Embryonic facial prominence (tissue), 1 donor: ENCODE results near the gene NAGPA.

ENCODE experiments used
- DNase-seq: peaks from one replicate; pipeline ENCODE4 v3.0.0-alpha.2; 2016; ENCODE audit errors: extremely low spot score

Gene NAGPA

DNA sequence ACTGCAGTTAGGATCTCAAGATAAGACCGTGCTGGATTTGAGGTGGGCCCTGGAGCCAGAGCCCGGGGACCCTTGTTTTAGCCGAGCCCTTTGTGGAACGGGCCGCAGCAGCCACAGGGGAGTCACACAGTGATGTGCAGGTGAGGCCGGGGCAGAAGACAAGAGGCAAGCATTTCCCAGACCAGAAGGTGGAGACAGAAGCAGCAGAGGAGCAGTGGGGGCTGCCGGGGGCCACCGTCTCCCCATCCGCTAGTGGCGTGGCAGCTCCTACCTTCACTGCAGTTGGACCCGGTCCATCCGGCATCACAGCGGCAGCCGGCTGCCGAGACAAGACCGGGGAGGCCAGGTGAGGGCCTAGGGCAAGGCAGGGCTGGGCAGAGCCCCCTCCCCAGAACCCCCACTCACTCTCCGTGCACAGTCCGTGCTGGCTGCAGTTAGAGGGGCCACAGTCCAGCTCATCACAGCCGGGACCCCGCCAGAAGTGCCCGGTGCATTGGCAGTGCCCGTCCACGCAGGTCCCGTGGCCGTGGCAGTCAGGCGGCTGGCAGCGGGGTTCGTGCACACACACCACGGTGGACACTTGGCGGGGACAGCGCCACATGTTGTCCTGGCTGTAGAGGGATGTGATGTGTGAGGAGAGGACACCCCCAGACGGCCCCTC, 6.0 kb downstream of the NAGPA start:
- no peak for DNase-seq

DNA sequence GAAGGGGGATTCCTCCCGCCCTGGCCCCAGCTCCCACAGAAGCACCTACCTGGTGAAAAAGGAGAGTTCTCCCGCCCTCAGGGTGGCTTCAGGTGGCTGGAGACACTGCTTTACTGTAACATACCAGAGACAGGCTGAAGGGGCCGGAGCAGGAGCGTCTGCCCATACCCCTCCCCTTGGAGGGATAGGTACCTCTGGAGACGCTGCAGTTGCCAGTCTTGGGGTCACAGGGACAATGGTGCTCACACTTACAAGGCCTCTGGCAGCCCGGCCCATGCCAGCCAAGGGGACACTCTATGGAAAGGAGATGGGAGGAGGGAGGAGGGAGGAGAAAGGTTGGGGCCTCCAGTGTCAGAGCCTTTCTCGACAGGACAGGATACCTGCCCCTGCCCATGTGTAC, 6.6 kb downstream of the NAGPA start:
- DNase-seq, result no peak

DNA sequence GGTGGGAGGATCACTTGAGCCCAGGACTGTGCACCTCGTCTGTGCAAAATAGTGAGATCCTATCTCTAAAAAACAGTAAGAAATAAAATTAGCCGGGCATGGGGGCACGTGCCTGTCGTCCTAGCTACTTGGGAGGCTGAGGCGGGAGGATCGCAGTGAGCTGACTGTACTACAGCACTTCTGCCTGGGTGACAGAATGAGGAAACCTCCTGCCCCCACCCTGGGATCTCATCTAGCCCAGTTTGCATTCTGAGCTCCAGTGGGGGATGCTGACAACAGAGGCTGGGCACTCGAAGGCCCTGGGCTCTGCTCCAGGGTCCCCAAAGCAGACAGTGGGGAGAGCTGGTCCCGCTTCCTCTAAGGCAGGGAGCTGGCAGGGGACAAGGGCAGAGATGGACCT, 7.1 kb downstream of the NAGPA start:
- DNase-seq, result no peak

DNA sequence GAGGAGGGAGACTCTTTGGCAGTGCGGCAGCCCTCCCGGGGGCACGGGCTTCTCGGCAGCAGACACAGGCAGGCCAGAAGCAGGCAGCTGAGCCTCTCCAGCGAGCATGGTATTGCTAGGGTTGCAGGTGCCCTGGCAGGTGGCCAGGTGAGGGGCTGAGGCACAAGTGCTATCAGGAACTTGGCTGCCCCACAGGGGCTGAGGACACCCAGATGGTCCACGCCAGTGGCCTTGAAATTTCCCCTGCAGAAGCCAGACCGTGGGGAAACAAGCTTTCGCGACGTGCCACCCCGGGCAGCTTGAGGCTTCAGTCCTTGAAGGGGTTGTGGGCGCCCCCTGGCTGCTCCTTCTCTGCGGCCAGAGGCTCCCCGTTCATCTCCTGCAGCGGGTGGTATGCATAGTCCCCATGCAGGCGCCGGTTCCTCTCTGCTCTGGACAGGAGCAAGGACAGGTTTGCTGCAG, 8.5 kb downstream of the NAGPA start:
- DNase-seq, result no peak

DNA sequence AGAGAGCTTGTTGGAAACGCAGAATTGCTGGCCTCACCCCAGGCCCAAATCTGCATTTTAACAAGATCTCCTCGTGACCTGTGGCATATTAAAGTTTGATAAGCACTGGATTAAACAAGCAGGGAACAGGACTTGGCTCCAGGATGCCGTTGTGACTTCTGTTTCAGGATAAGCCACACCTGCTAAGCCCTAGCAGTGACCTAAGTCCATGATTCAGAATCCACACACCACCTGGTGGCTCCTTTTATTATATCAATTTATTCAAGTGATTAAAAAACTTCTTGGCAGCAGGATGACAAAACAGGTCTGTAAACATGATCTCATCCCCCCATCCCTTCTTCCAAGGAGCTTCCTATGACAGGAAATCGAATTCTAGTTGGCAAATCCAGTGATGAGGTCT, 9.1 kb downstream of the NAGPA start:
- no peak for DNase-seq

DNA sequence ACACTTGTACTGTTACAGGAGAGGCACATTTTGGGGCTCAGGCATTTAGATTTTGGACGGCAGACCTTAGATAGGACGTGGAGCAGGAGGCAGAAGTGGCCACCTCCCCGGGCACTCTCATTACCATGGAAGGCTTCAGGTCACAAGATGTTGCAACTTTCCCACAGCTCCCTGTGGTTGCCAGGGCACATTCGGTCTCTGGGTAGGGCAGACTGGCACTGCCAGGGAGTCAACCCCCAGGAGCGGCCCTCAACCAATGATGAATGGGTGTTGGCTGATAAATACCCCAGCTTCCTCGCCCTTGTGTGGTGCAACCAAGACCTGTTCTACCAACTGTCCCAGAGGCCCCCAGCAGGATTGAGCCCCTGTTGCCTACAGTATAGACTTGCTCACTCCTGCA, 11.2 kb downstream of the NAGPA start:
- no peak for DNase-seq

DNA sequence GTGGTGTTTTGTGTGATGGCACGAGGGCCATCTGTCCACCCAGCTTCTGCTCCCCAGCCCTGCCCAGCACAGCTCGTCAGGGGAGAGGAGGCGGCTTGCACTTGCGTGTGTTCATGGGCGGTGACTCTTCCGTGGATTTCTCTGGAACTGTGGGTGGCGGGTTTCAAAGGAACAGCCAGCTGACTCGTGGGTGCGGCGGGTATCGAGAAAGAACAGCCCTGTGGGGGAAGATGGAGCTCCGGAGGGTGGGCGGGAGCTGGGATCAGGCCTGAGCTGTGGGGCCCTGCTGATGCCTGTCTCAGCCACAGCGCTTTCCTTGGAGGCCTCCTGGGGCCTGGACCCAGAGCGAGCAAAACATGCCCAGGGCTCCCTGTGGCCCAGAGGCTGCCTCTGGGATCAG, 13.2 kb downstream of the NAGPA start:
- no peak for DNase-seq

DNA sequence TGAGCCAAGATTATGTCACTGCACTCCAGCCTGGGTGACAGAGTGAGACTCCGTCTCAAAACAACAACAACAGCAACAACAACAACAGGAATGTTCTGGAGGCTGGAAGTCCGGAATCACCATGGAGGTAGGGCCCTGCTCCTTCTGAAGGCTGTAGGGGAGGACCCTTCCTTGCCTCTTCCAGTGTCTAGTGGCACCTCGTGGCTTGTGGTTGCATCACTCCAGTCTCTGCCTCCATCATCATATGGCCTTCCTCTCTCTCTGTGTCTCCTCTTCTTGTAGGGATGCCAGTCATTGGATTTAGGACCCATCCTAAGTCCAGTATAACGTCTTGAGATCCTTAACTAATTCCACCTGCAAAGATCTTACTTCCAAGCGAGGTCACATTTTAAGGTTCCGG, 14.0 kb downstream of the NAGPA start:
- DNase-seq, result no peak

DNA sequence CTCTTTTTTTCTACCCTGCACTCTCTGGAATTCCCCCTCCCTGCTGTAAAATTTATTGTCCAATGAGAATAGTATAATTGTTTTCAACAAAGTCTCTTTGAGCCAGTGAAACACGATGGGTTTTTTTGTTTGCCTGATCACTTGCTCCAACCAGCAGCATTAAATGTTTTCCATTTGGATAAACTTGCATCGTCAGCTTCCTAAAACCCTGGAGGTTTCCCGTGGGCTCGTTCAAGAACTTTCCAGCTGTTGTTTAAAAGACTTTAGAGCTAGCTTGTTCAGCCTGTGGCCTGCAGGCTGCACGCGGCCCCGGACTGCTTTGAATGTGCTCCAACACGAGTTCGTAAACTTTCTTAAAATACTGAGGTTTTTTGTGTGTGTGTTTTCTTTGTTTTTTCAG, 14.9 kb downstream of the NAGPA start:
- DNase-seq, result no peak

DNA sequence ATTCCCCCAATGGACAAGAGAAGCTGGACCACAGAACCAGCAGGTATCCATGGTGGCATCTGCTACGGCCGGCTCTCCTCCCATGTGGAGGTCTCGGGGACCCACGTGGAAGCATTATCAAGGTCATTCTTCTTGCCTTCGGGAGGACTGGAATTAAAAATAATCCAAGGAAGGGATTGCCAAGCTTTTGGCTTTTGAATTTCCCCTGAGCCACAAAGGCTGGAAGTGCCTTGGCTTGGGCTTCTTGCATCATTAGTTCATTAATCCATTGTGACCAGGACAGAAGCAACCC, 16.1 kb downstream of the NAGPA start:
- DNase-seq, result no peak

DNA sequence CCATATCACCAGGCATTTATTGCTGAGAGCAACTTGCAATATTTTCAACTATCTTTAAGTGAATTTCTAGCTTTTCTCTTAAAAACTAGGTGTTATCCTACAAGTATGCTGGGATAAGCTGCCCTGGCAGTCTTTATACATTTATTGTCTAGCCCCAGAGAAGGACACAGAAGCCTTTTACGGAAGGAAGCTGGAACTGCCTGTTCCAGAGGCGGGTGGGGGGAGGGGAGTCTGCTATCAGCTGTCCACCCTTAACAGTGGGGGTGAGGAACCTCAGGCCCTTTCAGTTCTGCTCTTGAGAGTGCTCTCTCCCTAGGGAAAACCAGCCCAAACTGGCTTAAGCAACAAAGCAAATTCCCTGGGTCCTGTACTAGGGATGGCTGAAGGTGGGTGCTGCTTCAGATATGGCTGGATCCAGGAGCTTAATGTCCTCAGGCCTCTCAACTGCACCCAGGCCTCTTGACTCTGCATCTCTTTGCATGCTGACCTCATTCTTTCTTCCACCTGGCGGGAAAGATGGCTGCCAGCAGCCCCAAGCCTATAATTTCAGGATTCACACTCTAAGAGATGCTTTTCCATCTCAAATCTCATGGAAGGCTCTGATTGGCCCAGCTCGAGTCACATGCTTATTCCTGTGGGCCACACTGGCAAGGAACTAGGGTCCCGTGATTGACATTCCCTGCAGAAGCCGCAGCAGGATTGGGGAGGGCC, 16.6 kb downstream of the NAGPA start:
- no peak for DNase-seq

DNA sequence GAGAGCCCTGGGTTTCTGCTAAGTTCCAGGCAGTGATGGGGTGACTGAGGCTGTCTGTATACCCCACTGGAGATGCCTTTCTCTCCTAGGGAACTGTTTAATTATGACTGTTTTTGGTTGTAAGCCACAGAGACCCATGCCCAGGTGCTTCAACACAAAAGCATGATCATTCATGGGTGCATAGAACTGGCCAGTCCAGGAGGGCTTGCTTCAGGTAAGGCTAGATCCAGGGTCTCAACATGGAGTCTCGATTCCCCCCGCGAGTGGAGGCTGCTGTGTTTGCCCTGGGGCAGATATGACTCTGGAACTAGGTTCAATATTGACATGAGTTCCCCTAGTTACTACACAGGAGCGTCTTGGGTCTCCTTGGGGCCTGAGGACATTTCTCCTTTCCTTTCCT, 17.8 kb downstream of the NAGPA start:
- no peak for DNase-seq

DNA sequence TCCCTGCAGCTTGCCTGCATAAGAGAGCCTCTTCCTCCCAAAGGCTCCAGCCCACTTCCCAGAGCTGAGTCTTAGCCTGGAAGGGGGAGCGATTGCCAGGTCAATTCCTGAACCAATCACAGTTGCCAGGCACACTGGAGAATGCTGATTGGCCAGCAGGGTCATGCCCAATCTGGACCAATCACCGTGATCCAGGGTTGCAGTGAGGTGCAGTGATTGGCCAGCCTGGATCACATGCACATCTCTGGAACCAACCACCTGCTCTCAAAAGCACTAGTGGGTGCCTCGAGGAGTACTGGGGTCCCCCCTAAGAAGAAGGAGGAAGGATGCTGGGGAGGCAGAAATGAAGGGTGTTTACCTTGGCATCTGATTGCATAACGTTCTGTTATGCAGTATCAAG, 18.4 kb downstream of the NAGPA start:
- no peak for DNase-seq

DNA sequence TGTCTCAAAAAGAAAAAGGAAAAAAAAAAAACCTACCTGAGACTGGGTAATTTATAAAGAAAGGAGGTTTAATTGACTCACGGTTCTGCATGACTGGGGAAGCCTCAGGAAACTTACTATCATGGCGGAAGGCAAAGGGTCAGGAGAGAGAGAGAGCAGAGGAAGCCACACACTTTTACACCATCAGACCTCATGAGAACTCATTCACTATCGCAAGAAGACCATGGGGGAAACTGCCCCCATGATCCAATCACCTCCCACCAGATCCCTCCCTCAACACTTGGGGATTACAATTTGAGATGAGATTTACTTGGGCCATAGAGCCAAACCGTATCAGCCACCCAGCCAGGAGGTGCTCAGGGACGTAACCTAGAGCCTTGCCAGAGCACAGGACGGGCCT, 20.8 kb downstream of the NAGPA start:
- DNase-seq, result no peak

DNA sequence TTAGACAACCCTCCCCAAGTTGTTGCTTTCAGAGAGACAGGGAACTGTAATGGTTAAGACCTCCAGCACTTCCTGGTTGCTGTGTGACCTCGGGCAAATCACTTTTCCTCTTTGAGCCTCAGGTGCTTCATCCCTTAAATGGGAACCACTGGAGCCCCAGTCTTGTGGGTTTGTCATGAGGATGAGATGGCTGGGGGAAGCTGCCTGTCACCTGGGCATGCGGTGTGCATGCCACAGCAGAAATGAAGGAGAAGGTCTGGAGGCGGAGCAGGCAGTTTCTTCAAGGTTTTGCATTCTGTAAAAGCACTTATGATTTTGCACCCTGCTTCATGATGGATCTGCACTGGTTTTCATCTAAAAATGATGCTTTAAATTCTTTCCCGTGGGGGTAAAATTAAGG, 22.1 kb downstream of the NAGPA start:
- DNase-seq, result no peak

DNA sequence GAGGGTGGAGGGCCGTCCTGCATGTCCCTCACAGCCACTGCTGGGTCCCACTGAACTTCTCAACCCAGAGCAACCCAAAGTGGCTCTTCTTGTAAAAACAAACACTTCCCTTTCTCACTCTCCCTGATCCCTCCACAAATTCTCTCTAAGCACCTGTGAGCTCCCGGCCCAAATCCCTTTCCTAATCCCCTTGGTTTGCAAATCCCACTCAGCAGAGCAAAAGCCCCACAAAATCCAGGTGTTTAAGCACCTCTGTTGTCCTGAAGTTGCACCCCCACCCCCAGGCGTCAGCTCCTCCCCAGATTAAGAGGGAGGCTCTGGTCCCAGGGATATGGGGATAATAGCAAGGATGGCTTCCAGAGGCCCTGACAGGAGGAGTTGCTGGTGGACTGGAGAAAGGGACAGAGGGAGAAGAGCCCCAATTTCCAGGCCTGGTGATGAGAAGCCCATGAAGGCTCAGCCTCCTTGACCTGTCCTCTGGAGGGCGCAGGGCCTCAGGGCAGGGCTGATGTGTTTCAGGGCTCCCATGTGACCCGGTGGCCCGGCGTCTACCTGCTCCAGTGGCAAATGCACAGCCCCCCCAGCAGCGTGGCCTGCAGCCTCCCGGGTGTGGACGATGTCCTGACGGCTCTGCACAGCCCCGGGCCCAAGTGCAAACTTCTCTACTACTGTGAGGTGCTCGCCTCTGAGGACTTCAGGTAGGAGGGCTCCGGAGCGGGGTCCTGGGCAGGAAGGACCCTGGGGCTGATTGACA, 23.0 kb downstream of the NAGPA start:
- no peak for DNase-seq

DNA sequence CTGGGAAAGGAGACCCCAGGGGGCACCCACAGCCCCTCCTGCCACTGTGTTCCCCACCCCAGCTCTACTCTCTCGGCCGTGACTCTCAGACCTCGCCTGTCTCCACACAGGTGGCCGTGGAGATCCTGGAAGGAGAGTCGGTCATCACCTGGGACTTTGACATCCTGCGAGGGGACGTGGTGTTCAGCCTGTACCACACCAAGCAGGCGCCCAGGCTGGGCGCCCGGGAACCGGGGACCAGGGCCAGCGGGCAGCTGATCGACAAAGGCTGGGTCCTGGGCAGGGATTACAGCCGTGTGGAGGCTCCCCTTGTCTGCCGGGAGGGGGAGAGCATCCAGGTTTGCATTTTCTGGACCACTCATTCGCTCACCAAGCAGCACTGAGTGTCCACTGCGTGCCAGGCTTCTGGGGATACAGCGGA, 25.4 kb downstream of the NAGPA start:
- no peak for DNase-seq

DNA sequence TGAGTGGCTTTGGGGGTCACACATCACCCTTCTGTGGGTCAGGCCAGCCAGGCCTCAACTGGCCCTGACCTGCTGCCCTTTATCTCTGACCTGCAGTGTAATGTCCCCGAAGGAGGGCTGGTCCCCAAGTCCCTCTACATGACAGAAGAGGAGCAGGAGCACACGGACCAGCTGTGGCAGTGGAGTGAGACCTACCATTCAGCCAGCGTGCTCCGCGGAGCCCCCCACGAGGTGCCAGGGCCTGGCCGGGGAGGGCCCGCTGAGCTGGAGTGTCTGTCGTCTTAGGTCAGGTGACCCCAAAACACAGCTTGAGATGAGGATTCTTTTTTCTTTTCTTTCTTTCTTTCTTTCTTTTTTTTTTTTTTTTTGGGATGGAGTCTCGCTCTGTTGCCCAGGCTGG, 26.5 kb downstream of the NAGPA start:
- no peak for DNase-seq

DNA sequence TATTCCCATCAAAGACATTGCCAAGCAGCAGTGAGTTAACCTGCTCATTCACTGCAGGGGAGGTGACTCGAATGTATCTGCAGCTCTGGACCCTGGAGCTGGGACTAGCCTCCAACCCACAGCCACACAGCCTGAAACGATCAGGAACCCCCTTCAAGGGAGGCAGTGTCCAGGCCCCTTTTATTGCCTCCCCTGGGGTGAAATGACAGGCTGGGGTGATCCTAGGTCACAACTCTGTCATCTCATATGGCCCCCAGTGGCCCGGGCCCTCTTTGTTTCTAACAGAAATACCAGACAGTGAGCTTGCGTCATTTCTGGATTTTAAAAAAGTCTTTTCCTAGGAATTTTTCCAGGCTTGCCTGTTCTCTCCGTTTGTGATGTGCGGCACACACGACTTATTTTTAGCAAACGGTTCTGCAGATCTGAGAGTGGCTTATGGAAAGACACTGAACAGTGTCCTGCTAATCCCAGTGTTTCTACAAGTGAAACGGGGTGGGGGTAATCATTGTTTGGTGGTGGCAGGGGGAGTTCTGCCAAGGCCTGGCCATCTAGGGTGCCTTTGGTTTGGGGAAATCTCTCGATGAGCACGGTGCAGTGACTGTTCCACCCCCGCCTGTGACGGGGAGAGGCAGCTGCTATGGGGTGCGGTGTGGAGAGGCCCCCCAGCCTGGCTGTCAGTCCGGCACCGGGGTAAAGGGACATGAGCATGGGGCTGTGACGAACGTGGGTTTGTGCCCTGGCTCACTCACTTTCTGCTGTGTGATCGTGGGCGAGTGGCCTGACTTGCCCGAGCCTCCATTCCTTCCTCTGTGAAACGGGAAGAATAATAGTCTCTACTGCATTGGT, 27.2 kb downstream of the NAGPA start:
- DNase-seq, result no peak

DNA sequence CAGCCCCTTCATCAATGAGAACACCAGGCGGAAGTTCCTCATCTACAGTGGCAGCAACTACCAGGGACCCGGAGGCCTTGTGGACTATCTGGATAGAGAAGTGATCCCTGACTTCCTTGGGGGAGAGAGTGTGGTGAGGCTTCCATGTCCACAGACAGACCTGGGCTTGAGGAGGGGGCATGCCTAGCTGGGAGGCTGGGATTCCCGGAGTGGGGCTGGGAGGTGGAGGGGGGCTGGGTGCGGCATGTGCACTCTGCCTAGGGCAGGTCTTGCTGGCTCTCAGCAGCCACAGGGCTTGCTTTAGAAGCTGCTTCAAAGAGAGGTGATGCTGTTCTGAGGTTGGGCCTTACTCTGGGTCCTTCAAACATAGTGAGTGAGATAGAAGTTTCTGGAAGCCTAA, 27.8 kb downstream of the NAGPA start:
- DNase-seq, result no peak

DNA sequence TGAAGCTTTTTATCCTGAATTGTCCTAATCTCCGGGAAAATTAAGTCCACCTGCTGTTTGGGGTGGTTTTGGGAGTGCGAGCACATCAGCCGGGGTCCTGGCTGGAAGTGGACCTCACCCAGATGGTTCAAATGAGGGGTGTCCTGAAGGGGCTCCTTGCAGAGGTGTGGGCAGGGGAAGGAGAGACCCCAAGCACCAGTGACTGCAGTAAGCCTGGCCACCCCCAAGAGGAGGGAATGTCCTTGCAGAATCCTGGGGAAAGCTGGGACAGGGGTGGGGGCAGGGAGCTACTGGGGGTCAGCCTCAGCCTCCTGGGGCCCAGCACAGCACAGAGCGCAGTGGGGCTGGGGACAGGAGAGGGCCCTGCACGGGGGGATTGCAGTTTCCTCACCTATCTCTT, 29.4 kb downstream of the NAGPA start:
- DNase-seq, result no peak

DNA sequence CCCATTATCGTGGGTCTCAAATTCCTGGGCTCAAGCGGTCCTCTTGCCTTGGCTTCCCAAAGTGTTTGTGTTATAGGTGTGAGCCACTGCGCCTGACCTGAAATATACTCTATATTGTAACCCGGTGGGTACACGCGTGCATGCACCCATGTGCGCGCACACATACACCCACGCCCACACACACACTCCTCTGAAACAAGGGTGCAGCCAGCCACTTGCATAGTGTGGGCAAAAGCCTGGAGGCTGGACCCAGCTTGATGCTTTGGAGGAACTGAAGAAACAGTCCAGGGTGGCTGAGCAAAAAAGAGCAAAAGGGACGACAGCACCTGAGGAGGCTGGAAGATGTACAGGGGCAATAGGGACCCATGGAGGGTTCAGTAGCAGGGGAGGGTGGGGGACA, 29.9 kb downstream of the NAGPA start:
- DNase-seq, result no peak
